HepG2 (cell line): ENCODE data around the gene HS3ST3B1.

Source experiments
- POLR2AphosphoS5 ChIP-seq: IDR thresholded peaks from 2 replicates; pipeline ENCODE4 v1.6.1; 2012; ENCODE audit warnings: low read depth, low read length
- SP1 ChIP-seq, 2 experiments: fragments of 450-650 bp in 1 of 2; sonication (generic) in 1 of 2; formaldehyde crosslinking in 1 of 2; IDR thresholded peaks; 2 replicates each; pipeline versions ENCODE4 v1.4.0 to v1.6.1; 2016 to 2020; ENCODE audit warnings: missing genetic modification reagents in 1 of 2

DNA sequence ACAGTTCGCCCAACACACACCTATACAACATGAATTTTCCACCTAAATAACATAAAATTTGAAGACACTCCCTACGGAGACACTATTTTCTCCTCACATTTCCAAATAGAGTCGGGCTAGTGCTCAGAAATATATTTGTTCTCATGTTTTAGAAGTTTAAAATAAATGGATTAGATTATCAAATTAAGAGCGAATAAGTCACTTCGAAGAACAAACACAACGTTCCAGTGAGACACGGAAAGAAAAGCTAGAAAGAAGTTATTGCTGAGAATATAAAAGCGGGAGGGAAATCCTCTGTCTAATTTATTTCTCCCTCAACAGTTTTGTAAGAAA, 2.0 kb upstream of the HS3ST3B1 start:
- TF ChIP-seq POLR2AphosphoS5 (no peak), SP1 (IDR thresholded peaks at IDR 0.05) (no peak), SP1 (CRISPR knock-in tag; IDR thresholded peaks at IDR 0.05) (no peak)
